ENCODE data around the gene IL1R2. TPM values are rescaled to one million over a fixed set of nuclear protein-coding genes. Genes with fewer than 3 reads are reported as not detected.

Gene IL1R2
- 0.26 and 0.33 TPM in 2 replicates for total RNA-seq

DNA sequence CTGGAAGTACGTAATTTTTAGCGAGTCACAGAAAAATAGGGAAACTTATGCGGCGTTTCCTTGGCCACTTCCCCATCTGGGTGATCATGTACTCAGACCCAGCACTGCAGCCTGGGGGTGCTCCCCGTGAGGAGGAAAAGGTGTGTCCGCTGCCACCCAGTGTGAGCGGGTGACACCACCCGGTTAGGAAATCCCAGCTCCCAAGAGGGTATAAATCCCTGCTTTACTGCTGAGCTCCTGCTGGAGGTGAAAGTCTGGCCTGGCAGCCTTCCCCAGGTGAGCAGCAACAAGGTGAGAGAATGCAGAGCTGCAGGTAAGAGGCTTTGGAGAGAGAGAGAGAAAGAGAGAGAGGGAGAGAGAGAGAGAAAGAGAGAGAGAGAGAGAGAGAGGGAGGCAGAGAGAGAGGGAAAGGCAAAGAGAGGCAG lies at the start of gene IL1R2:
IL1R2 (plus strand) TSS at position 240 of the 425 bp plus-strand sequence. CDS start 16,616 bp downstream, outside the sequence.

Other genes starting within 250 kb of the IL1R2 start
- gene IL1R1, start 150.8 kb downstream of the IL1R2 start, total RNA-seq = 40.5 and 49.8 TPM in 2 replicates
- 0.09 and 0.22 TPM in 2 replicates for gene IL1RL2, start 195.1 kb downstream of the IL1R2 start, total RNA-seq

All from dermis lymphatic vessel endothelial cell (primary cell).